ENCODE measurements around the gene CAPZB.

CAPZB gene

GRCh38 chr1:19426294-19427086 is 58.8 kb downstream of the CAPZB start:
- DNase-seq = no peak

DNA sequence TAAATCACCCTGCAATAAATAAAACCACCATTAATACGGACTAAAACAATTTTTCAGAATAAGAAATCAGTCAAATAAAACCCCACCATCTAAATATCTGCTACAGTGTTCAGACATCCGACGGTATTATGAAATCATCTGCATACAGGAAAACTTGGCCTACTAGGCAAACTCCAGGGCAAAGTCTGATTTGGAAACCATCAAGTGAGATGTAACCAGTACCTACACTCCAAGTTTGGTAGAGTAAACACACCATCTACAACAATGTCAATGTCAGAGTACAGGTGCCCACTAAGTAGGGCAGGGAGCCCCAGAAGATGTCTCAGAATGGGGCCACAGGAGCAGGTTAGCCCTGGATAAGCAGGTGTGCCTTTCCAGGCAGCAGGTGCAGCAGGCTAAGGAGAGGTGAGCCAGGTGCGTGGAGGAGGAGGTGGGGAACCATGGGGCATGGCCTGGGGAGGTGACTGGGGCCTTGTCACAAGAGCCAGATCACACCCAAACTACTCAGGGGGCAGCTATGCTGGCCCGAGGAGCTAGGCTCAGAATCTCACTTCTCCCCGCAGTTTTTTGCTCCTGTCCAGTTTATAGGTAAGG is 59.6 kb downstream of the CAPZB start:
- no peak for DNase-seq

DNA sequence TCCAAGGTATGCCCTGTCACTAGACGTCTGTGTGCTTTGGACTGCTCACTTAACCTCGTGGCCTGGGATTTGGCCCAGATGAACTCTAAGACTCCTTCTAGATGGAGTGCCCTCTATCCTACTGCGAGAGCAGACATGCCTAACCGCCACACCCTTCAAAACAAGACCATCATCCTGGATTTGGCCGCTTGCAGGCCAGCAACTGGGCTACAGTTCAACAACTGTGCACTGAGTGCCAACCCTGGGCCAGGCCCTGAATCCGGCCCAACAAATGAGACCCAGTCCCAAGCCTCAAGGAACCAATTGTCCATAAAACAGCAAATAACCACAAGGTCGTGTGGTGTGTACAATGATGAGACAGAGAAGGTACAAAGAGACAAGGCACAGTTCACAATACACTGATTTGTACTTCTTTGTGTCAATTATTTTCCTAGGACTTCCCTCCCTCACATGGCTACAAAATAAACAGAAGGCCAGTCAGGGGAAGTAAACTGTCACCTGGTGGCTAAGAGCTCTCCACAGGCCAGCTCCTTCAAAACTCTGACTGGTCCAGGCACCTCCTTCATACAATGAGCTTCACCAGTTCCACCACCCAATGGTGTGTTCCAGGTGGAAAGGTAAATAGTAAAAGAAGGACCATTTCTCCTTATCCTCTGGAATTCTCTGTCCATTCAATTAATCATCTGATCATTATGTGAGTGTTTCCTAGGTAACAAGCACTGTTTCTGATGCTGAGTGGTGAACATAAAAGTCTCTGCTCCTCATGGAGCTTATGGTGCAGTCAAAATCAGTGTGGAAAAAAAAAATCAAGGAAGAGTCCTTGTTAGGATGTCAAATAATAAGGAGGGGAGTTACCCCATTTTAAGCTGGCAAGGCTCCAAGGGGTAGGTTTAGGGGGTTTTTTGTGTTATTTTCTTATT is 60.4 kb downstream of the CAPZB start:
- DNase-seq = no peak

GRCh38 chr1:19423130-19423529 is 62.2 kb downstream of the CAPZB start:
- DNase-seq = no peak

- no peak for DNase-seq
Measured at GRCh38 chr1:19421365-19421764, 64.0 kb downstream of the CAPZB start.

DNA sequence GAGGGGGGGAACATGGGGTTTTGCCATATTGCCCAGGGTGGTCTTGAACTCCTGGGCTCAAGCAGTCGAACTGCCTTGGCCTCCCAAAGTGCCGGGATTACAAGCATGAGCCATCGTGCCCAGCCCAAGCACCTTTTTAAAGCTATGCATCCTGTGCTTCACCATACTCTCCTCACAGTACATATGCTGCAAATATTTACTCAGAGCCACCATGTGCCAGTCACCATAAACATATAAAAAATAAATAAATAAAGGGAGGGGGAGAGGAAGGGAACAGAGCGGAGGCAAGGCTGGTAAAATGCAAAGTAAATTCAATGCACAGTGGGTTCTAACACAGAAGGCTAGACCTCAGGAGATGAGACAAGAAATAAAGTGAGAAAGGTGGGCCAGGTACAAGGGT is 64.7 kb downstream of the CAPZB start:
- DNase-seq = no peak

DNA sequence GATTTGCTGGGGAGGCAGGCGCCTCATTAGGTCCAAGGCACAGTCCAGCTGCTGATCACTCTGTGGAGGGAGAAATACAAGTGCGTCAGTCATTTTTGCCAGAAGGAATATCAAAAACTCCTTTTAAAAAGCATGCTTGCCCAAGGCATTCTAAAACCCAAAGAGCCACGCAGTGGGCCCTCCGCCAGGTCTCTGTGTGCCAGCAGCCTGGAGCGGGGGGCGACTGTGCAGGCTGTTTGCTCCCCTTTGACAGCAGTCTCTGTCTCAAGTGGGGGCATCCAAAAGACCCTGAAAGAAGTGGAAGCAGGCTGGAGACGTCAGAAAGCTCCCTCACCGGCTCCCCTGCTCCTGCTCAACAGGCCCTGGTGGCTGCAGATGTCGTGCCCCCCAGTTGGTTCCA is 65.6 kb downstream of the CAPZB start:
- DNase-seq = no peak

DNA sequence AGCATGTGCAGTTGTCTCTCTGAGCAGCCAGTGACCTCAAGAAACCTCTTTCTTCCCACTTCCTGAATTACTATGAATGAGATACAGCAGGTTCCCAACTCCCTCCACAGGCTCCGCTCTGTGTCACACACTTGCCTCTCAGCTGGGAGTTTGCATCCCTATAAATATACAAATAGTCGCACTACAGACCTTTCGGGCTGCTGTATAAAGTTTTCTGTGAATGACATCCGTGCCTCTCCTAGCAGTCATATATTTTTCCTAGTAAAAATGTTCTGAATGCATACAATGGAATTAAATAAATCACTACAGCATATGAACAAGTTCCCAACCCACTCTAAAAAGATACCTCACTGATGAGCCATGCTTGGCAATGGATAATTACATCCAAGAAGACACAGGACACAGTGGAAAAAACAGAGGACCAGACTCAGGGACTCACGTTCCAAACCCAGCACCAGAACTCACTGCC is 66.8 kb downstream of the CAPZB start:
- DNase-seq = no peak

GRCh38 chr1:19416921-19417470 is 68.3 kb downstream of the CAPZB start:
- DNase-seq = no peak

DNA sequence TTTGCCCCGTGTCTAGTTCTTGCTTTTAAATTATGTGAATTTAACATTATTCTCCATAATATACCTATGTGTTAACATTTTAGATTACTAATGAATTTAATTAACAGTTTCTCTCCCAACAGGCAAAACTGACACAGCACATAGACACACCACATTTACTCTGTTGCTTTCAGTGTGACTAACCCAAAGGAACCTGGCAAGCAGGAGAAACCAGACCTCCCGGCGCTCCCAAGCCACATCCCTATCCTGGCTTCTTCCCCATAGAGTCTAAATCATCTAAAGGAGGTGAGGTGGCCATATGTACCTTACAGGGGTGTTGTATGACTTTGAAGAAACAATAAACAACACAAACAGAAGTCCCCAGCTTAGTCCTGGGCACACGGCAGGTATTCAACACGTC is 69.2 kb downstream of the CAPZB start:
- no peak for DNase-seq

- DNase-seq = no peak
Measured at GRCh38 chr1:19414515-19415121, 70.7 kb downstream of the CAPZB start.

GRCh38 chr1:19413999-19414398 is 71.3 kb downstream of the CAPZB start:
- no peak for DNase-seq

GRCh38 chr1:19412654-19413053 is 72.7 kb downstream of the CAPZB start:
- no peak for DNase-seq

DNA sequence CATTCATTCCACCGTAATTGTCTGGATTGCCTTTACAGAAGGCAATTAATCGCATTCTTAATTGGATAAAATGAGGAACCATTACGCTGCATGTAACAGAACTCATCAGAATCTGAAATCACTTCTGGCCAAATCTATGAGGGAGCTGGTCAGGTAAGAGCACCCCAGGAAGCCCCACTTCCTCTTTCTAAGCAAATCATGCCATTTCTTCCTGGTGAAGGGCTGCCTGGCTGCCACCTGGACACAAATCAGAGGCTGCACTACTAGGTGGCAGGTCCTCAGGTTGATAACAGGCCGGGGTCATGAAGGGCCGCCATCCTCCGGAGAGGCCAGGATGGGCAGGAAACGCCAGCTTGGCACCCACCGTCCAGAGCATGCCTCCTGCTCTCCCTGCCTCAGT is 73.7 kb downstream of the CAPZB start:
- no peak for DNase-seq

DNA sequence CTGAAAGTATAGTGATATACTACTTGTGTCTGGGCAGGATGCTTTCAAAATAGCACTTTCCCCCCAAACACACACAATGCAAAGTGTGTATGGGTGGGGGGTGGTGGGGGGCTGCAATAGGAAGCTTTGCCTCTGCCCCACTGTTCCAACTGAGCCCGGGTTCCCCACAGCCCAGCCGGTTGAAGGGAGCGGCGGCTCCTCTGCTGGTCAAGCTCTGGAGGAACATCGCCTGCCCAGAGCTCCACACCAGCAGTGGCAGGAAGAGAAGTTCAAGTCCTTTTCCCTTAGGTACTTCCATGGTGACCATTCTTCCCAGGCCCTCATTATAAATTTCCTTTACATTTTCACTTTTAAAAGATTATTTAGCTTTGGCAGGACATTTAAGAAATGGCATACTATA is 74.9 kb downstream of the CAPZB start:
- no peak for DNase-seq

- no peak for DNase-seq
Measured at GRCh38 chr1:19409477-19410341, 75.6 kb downstream of the CAPZB start.

DNA sequence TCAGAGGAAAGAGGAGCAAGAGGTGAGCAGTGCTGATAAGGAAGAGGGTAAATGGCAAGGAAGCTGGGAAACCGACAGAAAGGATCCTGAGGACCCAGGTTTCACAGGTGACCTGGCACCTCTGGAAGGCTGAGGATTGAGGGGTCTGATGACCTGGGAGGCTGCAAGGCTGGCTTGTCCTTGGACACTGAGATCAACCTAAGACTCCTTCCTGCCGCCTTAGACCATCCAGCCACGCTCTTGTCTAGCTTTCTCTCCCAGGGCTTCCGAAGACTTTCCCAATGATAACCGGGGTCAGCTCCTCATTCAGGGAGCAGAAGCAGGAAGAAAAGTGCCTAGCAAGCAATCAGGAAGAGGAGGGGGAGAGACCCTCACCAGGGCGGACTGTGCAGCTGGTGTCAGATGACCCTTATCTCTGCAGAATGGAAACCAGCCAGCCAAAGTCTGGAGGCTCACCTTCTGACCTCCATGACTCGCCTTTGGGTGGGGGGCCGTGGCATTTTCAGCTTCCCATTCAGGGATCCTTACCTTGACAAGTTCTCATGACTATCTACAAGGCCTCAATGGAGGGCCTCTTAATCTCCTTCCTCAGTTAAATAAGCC is 77.7 kb downstream of the CAPZB start:
- DNase-seq = no peak

DNA sequence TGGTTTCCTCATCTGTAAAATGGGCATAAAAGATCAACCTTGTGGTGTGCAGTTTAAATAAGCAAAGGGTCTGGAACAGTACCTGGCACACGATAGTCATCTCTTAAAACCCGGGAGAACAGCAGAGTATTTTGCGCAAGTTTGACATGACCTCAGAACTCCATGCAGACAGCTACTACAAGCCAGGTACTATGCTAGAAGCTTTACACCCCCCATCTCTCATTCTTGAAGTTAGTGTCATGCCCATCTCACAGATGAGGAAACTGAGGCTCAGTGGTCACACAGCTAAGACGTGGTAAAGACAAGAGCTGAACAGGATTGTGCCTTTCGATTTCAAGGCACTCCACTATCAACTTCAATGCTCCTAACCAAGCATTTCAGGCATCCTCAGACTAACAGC is 78.7 kb downstream of the CAPZB start:
- DNase-seq = no peak

DNA sequence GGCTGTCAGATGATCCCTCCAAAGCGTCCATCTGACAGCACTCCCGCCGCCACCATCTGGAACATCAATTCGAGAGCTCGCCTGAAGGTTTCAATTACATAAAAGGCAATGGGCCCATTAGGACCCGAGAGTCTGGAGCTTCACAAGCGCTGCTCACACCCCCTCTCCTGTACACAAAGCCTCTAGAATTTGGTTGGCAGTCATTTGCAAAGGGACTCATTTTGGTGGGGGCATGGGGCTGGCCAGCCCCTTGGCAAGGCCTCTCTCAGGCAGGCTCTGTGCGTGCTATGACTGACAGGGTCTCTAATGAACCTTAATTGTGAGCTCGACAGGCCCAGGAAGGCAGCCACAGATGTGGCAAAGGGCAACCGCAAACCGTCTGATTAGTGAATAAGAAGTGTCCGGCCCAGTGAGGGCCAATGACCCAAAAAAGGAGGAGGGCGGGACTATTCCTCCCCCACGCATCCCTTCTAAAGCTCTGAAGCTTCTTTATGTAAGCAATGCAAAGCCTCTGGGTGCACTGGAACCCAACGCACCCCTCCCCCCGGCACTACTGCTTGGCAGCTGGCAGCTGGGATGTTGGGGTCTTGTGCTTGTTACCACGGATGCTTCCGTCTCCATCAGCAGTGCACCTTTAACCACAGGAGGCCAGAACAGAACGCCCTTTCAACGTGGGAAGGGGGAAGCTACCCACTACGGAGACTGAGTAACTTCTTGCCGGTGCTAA is 79.4 kb downstream of the CAPZB start:
- no peak for DNase-seq

- no peak for DNase-seq
Measured at GRCh38 chr1:19405195-19405760, 80.1 kb downstream of the CAPZB start.

Data from activated CD4-positive, CD25-positive, alpha-beta regulatory T cell treated with anti-CD3 and anti-CD28 coated beads, Interleukin-2, amount 50 U/mL, for 72 hours (primary cell).